ENCODE measurements around the gene HOXB8. TPM values are rescaled to one million over a fixed set of nuclear protein-coding genes. Genes with fewer than 3 reads are reported as not detected.

Gene HOXB8
- total and polyA plus RNA-seq, 10 of the 15 experiments (the other 5 are each of a cell fraction or from before 2014, with no cell fraction given) = 0.21 TPM; not detected in 9

DNA sequence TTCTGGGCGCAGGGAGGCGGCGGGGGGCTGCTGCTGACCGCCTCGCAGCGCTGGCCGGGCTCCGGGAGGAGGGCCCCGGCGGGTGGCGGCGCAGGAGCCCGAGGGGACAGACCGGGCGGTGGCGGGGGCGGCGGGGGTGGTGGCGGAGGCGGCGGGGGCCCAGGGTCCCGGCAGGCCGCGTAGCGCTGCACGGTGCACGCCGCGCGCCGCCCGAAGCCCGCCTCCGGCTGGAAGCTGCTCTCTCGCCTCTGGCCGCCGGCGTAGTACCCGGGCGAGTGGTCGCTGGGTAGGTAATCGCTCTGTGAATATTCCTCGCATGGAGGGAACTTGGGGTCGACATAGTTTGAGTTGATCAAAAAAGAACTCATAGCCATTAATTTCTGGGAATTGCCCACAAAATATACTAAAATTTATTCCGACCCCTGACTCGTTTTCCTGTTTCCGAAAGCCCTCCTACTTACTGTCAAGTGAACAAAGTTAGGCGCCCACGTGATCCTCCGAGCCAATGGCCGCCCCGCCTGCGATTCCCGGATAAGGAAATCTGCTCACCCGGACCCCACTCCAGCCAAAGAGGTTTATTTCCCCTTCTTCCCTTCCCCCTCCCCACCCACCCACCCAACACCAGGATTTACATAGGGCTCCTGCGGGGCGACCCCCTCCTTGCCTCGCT is 37.0 kb downstream of the HOXB8 start, which contains the start of gene HOXB4:
Gene HOXB4 (minus strand): TSS at position 405 of the 670 bp plus-strand sequence. CDS start 31 bp downstream, at position 374.
- H2AFZ ChIP-seq (ENCODE audit: control insufficient read depth, low read depth, low read length) = peak within 1 kb of the TSS; percentile 85
- no peak for FAIRE-seq
- CTCF ChIA-PET = interaction anchor here (1.0 to 2.3 kb wide), 4 partner anchors 85 to 315 kb away, joined by 4 to 10 read pairs (median 4); no protein-coding TSS in a partner anchor
- in situ Hi-C loops (cut with MboI) (no loop called here), intact Hi-C loops (cut with micrococcal nuclease; ENCODE audit: unreplicated experiment) (no loop called here)
- under 1% methylated on average over 36 of the region's 58 CpGs for WGBS (ENCODE audit: insufficient coverage, insufficient replicate concordance, low lambda C conversion rate, missing lambda C conversion rate)
- H3K36me3 ChIP-seq (ENCODE audit: control insufficient read depth in 2 of 2, insufficient read depth in 2 of 2, low read length in 1 of 2) = no peaks in the 10 kb centered on the region
- SMC1A ChIA-PET (ENCODE audit: uncharacterized antibody, unreplicated experiment) = interaction anchor here (0.9 to 2.7 kb wide), 7 partner anchors 67 to 244 kb away, joined by 3 to 6 read pairs (median 3); no protein-coding TSS in a partner anchor
- BruUV-seq (replicated peaks) = no TSS peak
- peaks cover 7% of the 10 kb centered on the region for H3K79me2 ChIP-seq (ENCODE audit: control insufficient read depth, insufficient read depth, low read length)
- POLR2A ChIA-PET = interaction anchor here (0.6 to 1.0 kb wide), 3 partner anchors 56 to 255 kb away, joined by 3 to 5 read pairs (median 3); no protein-coding TSS in a partner anchor
- H3K27ac ChIP-seq (ENCODE audit: control insufficient read depth, insufficient read depth) = peak within 1 kb of the TSS; percentile 57
- H3K4me1 ChIP-seq (ENCODE audit: control insufficient read depth, insufficient read depth, low read length) = peaks cover 23% of the 10 kb centered on the region
- no peaks in the 10 kb centered on the region for H3K27me3 ChIP-seq (replicated peaks in 1 of 2; ENCODE audit: control insufficient read depth in 2 of 2, insufficient read depth in 2 of 2, low read length in 1 of 2)
- H3K4me2 ChIP-seq (ENCODE audit: control insufficient read depth, insufficient read depth) = peak within 1 kb of the TSS; percentile 92
- peak; percentile 43 for DNase-seq (ENCODE audit: low read depth, low spot score)
- H3K4me3 ChIP-seq = peak within 1 kb of the TSS; percentile 93
- H3K9me3 ChIP-seq (replicated peaks; ENCODE audit: control insufficient read depth, insufficient read depth, low read length) = no peaks in the 10 kb centered on the region
- RAD21 ChIA-PET (ENCODE audit: unreplicated experiment) = interaction anchor here (0.7 to 2.3 kb wide), 9 partner anchors 15 to 244 kb away, joined by 3 to 8 read pairs (median 4); no protein-coding TSS in a partner anchor
- no peaks in the 10 kb centered on the region for H4K20me1 ChIP-seq (ENCODE audit: control insufficient read depth, insufficient read depth)
- ATAC-seq = peak; percentile 80
- H3K9ac ChIP-seq (ENCODE audit: control insufficient read depth, insufficient read depth, low read length) = peak within 1 kb of the TSS; percentile 77
- TF ChIP-seq SP1 (IDR thresholded peaks at IDR 0.05; ENCODE audit: low read depth, low read length) = peak; percentile 8
- TF ChIP-seq, protein P1, sequence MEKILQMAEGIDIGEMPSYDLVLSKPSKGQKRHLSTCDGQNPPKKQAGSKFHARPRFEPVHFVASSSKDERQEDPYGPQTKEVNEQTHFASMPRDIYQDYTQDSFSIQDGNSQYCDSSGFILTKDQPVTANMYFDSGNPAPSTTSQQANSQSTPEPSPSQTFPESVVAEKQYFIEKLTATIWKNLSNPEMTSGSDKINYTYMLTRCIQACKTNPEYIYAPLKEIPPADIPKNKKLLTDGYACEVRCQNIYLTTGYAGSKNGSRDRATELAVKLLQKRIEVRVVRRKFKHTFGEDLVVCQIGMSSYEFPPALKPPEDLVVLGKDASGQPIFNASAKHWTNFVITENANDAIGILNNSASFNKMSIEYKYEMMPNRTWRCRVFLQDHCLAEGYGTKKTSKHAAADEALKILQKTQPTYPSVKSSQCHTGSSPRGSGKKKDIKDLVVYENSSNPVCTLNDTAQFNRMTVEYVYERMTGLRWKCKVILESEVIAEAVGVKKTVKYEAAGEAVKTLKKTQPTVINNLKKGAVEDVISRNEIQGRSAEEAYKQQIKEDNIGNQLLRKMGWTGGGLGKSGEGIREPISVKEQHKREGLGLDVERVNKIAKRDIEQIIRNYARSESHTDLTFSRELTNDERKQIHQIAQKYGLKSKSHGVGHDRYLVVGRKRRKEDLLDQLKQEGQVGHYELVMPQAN (conservative IDR thresholded peaks at IDR 0.05) = peak; percentile 57
- TF ChIP-seq POLR2AphosphoS2 (IDR thresholded peaks at IDR 0.05; ENCODE audit: low read depth, low read length) = 0 out of 2 replicates have a peak, but pooled peaks have one; percentile 31
- TF ChIP-seq, protein P2, sequence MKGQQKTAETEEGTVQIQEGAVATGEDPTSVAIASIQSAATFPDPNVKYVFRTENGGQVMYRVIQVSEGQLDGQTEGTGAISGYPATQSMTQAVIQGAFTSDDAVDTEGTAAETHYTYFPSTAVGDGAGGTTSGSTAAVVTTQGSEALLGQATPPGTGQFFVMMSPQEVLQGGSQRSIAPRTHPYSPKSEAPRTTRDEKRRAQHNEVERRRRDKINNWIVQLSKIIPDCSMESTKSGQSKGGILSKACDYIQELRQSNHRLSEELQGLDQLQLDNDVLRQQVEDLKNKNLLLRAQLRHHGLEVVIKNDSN (IDR thresholded peaks at IDR 0.05; ENCODE audit: borderline replicate concordance, extremely low read length, insufficient read depth, low read depth, low read length) = peak; percentile 87
- TF ChIP-seq, protein P3, sequence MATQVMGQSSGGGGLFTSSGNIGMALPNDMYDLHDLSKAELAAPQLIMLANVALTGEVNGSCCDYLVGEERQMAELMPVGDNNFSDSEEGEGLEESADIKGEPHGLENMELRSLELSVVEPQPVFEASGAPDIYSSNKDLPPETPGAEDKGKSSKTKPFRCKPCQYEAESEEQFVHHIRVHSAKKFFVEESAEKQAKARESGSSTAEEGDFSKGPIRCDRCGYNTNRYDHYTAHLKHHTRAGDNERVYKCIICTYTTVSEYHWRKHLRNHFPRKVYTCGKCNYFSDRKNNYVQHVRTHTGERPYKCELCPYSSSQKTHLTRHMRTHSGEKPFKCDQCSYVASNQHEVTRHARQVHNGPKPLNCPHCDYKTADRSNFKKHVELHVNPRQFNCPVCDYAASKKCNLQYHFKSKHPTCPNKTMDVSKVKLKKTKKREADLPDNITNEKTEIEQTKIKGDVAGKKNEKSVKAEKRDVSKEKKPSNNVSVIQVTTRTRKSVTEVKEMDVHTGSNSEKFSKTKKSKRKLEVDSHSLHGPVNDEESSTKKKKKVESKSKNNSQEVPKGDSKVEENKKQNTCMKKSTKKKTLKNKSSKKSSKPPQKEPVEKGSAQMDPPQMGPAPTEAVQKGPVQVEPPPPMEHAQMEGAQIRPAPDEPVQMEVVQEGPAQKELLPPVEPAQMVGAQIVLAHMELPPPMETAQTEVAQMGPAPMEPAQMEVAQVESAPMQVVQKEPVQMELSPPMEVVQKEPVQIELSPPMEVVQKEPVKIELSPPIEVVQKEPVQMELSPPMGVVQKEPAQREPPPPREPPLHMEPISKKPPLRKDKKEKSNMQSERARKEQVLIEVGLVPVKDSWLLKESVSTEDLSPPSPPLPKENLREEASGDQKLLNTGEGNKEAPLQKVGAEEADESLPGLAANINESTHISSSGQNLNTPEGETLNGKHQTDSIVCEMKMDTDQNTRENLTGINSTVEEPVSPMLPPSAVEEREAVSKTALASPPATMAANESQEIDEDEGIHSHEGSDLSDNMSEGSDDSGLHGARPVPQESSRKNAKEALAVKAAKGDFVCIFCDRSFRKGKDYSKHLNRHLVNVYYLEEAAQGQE (IDR thresholded peaks at IDR 0.05; ENCODE audit: low read depth, low read length) = no peak
- TF ChIP-seq BRCA1 (IDR thresholded peaks at IDR 0.05; ENCODE audit: low read depth, low read length) = no peak
- TF ChIP-seq FOS (IDR thresholded peaks at IDR 0.05; ENCODE audit: borderline replicate concordance, extremely low read depth, insufficient read length) = no peak
- no peak for TF ChIP-seq CBX3 (IDR thresholded peaks at IDR 0.05; ENCODE audit: borderline replicate concordance, low read depth)
- peak; percentile 12; the same call in 1 of the 2 replicates for TF ChIP-seq RUNX3 (IDR thresholded peaks at IDR 0.05; ENCODE audit: low read length)
- peak; percentile 62 for TF ChIP-seq POLR2A (IDR thresholded peaks at IDR 0.05; ENCODE audit: low read depth, low read length)
- TF ChIP-seq NFYB (IDR thresholded peaks at IDR 0.05; ENCODE audit: insufficient read depth, low read depth, low read length) = peak; percentile 77
- TF ChIP-seq DPF2 (IDR thresholded peaks at IDR 0.05) = 0 out of 2 replicates have a peak, but pooled peaks have one; percentile 15
